ENCODE measurements around the gene SPEM2. TPM values are rescaled to one million over a fixed set of nuclear protein-coding genes. Genes with fewer than 3 reads are reported as not detected.

Gene SPEM2
- total RNA-seq, 1 experiment from 2014 or later, result not detected

- H4K20me1 ChIP-seq (ENCODE audit: low read length), result no peaks in the 10 kb centered on the region
- H3K27ac ChIP-seq (ENCODE audit: low read length), result no peak overlapping the region
- no peak for TF ChIP-seq EZH2phosphoT487 (IDR thresholded peaks at IDR 0.05; ENCODE audit: borderline replicate concordance, low read length)
- no peak for TF ChIP-seq CTCF (conservative IDR thresholded peaks at IDR 0.05; ENCODE audit: low read depth, low read length)
- no peak for TF ChIP-seq EZH2 (IDR thresholded peaks at IDR 0.05; ENCODE audit: low read length, unreplicated experiment)
- H3K4me1 ChIP-seq (ENCODE audit: insufficient read depth, low read length), result peaks cover 4% of the 10 kb centered on the region; the same call in 1 of the 2 replicates
- DNase-seq (no peak), ATAC-seq (no peak)
- 0 out of 2 replicates have a peak, but pooled peaks cover 5% of the 10 kb centered on the region for H3K79me2 ChIP-seq (ENCODE audit: low read length)
- peak overlapping the region; percentile 70; the same call in 1 of the 2 replicates for H3K9ac ChIP-seq (ENCODE audit: low read length)
- H3K4me2 ChIP-seq (ENCODE audit: low read length), result peak overlapping the region; percentile 85
- H2AFZ ChIP-seq (ENCODE audit: low read length), result peak overlapping the region; percentile 57; the same call in 1 of the 2 replicates
- H3K9me2 ChIP-seq (replicated peaks; ENCODE audit: low read length), result no peaks in the 10 kb centered on the region
- no peaks in the 10 kb centered on the region for H3F3A ChIP-seq (ENCODE audit: low read length, unreplicated experiment)
- H3K36me3 ChIP-seq (ENCODE audit: low read depth, low read length), result no peaks in the 10 kb centered on the region
- no peaks in the 10 kb centered on the region for H3K9me3 ChIP-seq (ENCODE audit: low read length)
- peak overlapping the region; percentile 71 for H3K4me3 ChIP-seq (ENCODE audit: low read length)
- ChIA-PET POLR2A (ENCODE audit: unreplicated experiment) (no interaction called here), CTCF (interaction anchor here (0.6 to 1.7 kb wide), 5 partner anchors 34 to 179 kb away, joined by 3 to 9 read pairs (median 6); partner anchors contain the start of gene TMEM256)
- BruUV-seq (replicated peaks), result no TSS peak
- no peaks in the 10 kb centered on the region for H3K27me3 ChIP-seq (ENCODE audit: low read length)
- intact Hi-C loops (cut with micrococcal nuclease), result loop anchor here (5.0 kb wide), 2 partner anchors 85 to 250 kb away; partner anchors contain the start of genes KCTD11, TP53 and WRAP53
Measured at GRCh38 chr17:7437369-7437863, 12.0 kb downstream of the SPEM2 start.

- Histone ChIP-seq H4K20me1 (ENCODE audit: low read length) (no peaks in the 10 kb centered on the region), H3K79me2 (ENCODE audit: low read length) (0 out of 2 replicates have a peak, but pooled peaks cover 5% of the 10 kb centered on the region), H3K27ac (ENCODE audit: low read length) (no peak overlapping the region), H3K9me2 (replicated peaks; ENCODE audit: low read length) (no peaks in the 10 kb centered on the region), H3K4me1 (ENCODE audit: insufficient read depth, low read length) (peaks cover 4% of the 10 kb centered on the region; the same call in 1 of the 2 replicates), H2AFZ (ENCODE audit: low read length) (no peak overlapping the region), H3K4me2 (ENCODE audit: low read length) (peak overlapping the region; percentile 85; the same call in 1 of the 2 replicates), H3F3A (ENCODE audit: low read length, unreplicated experiment) (no peaks in the 10 kb centered on the region), H3K9me3 (ENCODE audit: low read length) (no peaks in the 10 kb centered on the region), H3K36me3 (ENCODE audit: low read depth, low read length) (no peaks in the 10 kb centered on the region), H3K4me3 (ENCODE audit: low read length) (no peak overlapping the region), H3K27me3 (ENCODE audit: low read length) (no peaks in the 10 kb centered on the region), H3K9ac (ENCODE audit: low read length) (no peak overlapping the region)
- CTCF ChIA-PET, result no interaction called here
- BruUV-seq (replicated peaks), result no TSS peak
- TF ChIP-seq EZH2phosphoT487 (IDR thresholded peaks at IDR 0.05; ENCODE audit: borderline replicate concordance, low read length), result no peak
- no peak for TF ChIP-seq CTCF (conservative IDR thresholded peaks at IDR 0.05; ENCODE audit: low read depth, low read length)
- no peak for TF ChIP-seq EZH2 (IDR thresholded peaks at IDR 0.05; ENCODE audit: low read length, unreplicated experiment)
- intact Hi-C loops (cut with micrococcal nuclease), result loop anchor here (5.0 kb wide), 2 partner anchors 86 to 249 kb away; partner anchors contain the start of genes KCTD11, TP53 and WRAP53
- POLR2A ChIA-PET (ENCODE audit: unreplicated experiment), result no interaction called here
- ATAC-seq (no peak), DNase-seq (no peak)
Measured at GRCh38 chr17:7437950-7438614, 12.7 kb downstream of the SPEM2 start.
